Colonic mucosa (tissue), 4 donors: ENCODE measurements around the gene SLC47A1. TPM values are rescaled to one million over a fixed set of nuclear protein-coding genes. Genes with fewer than 3 reads are reported as not detected.

Experiments
- DNase-seq: peaks from one replicate; pipeline ENCODE4 v3.0.0-alpha.2; 2020
- H3K27ac ChIP-seq: fragments of 200-600 bp; one replicate; pipeline ENCODE4 v1.8.0; 2021
- H3K27me3 ChIP-seq: fragments of 200-600 bp; one replicate; pipeline ENCODE4 v1.8.0; 2021
- H3K36me3 ChIP-seq: fragments of 200-600 bp; one replicate; pipeline ENCODE4 v1.8.0; 2021
- H3K4me1 ChIP-seq: fragments of 200-600 bp; one replicate; pipeline ENCODE4 v1.8.0; 2021; ENCODE audit warnings: mild to moderate bottlenecking
- H3K4me3 ChIP-seq: fragments of 200-600 bp; one replicate; pipeline ENCODE4 v1.8.0; 2021
- H3K9ac ChIP-seq, 2 donors: one replicate each; pipeline ENCODE4 v1.7.0; 2013; ENCODE audit warnings: control low read depth in 2 of 2, low read depth in 2 of 2, low read length in 2 of 2
- H3K9me3 ChIP-seq: fragments of 200-600 bp; one replicate; pipeline ENCODE4 v1.8.0; 2021
- CTCF ChIP-seq: fragments of 200-600 bp; IDR thresholded peaks from one replicate; pipeline ENCODE4 v1.8.0; 2022; ENCODE audit warnings: antibody characterized with exemption, mild to moderate bottlenecking
- intact Hi-C: fragments of 100-400 bp; cut with DNase I; formaldehyde crosslinking; loops from one replicate; pipeline ENCODE4 v1.14.1; 2022
- total RNA-seq, 2 donors: library from RNA; stranded (reverse); fragmentation: NEBNext Ultra II Directional in 1 of 2; extraction: Animal tissue kit (Norgen Biotek cat#: 25700) in 1 of 2; gene quantifications; one replicate each; pipeline ENCODE4 v1.2.1, GENCODE V29; 2021
- donor health status: healthy.
- donor health status: DM: no; HTN: no; CAD: no.
- donor health status: DM: no; HTN: no; CAD: no.

Gene SLC47A1
- total RNA-seq, 2 donors from 2014 or later = 0.37 to 1.0 TPM

GRCh38 chr17:19553036-19553435, 19.4 kb downstream of the SLC47A1 start:
- Histone ChIP-seq H3K36me3 (no peaks in the 10 kb centered on the region), H3K9ac (no peak overlapping the region), H3K4me1 (no peaks in the 10 kb centered on the region), H3K27me3 (no peaks in the 10 kb centered on the region), H3K4me3 (no peak overlapping the region), H3K27ac (no peak overlapping the region), H3K9me3 (no peaks in the 10 kb centered on the region)
- no peak for DNase-seq
- intact Hi-C loops = no loop called here
- TF ChIP-seq CTCF = no peak

- Histone ChIP-seq H3K9ac (no peak overlapping the region), H3K27me3 (no peaks in the 10 kb centered on the region), H3K36me3 (no peaks in the 10 kb centered on the region), H3K27ac (no peak overlapping the region), H3K9me3 (no peaks in the 10 kb centered on the region), H3K4me3 (no peak overlapping the region), H3K4me1 (no peaks in the 10 kb centered on the region)
- intact Hi-C loops = no loop called here
- no peak for DNase-seq
- TF ChIP-seq CTCF = no peak
Observed at GRCh38 chr17:19554393-19554792, 20.7 kb downstream of the SLC47A1 start.

DNA sequence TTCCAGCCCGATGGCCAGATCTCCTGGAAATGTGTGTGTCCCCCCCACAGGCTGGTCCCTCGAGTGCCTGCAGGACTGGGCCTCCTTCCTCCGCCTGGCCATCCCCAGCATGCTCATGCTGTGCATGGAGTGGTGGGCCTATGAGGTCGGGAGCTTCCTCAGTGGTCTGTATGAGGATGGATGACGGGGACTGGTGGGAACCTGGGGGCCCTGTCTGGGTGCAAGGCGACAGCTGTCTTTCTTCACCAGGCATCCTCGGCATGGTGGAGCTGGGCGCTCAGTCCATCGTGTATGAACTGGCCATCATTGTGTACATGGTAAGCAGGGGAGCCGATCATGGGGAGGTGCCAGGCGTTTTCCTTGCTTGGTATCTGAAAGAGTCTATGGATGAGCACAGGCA, 22.1 kb downstream of the SLC47A1 start:
- no peaks in the 10 kb centered on the region for H3K4me1 ChIP-seq
- no peak overlapping the region for H3K9ac ChIP-seq

GRCh38 chr17:19558946-19559345, 25.3 kb downstream of the SLC47A1 start:
- H3K27me3 ChIP-seq = no peaks in the 10 kb centered on the region
- intact Hi-C loops = no loop called here
- no peaks in the 10 kb centered on the region for H3K36me3 ChIP-seq
- H3K27ac ChIP-seq = no peak overlapping the region
- H3K9ac ChIP-seq = no peak overlapping the region
- no peaks in the 10 kb centered on the region for H3K4me1 ChIP-seq
- no peaks in the 10 kb centered on the region for H3K9me3 ChIP-seq
- H3K4me3 ChIP-seq = no peak overlapping the region
- DNase-seq = no peak
- no peak for TF ChIP-seq CTCF

More for the DNA sequence above, 22.1 kb downstream of the SLC47A1 start:
- H3K4me3 ChIP-seq = no peak overlapping the region
- intact Hi-C loops = no loop called here
- no peaks in the 10 kb centered on the region for H3K27me3 ChIP-seq
- H3K27ac ChIP-seq = no peak overlapping the region
- DNase-seq = no peak
- no peak for TF ChIP-seq CTCF
- H3K36me3 ChIP-seq = no peaks in the 10 kb centered on the region
- no peaks in the 10 kb centered on the region for H3K9me3 ChIP-seq

DNA sequence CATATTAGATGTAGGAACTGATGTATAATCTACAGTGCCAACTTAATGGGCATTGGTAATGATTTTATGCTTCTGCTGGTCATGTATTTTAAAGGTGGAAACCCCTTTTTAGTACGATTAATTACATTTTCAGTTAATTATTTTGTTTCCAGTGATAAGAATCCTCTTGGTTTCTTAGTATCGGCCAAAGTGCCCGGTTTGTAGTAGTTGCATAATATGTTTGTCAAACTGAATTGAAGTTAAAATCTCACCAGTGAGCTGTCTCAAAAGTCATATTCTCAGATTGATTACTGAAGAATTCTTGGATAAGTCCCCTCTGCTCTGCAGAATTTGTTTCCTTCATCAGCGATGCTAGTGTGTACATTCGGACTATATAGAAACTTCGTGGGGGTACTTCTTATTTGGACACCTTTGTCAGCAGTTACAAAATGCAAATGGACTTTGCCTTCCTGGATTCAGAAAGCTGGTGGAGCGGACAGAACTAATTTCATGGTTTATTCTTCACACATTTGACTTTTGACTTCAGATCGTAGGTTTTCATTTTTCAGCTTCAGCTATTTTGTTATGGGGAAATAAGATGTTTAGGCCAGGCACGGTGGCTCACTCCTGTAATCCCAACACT, 28.2 kb downstream of the SLC47A1 start:
- H3K4me1 ChIP-seq = no peaks in the 10 kb centered on the region
- no peaks in the 10 kb centered on the region for H3K27me3 ChIP-seq
- no peaks in the 10 kb centered on the region for H3K36me3 ChIP-seq
- DNase-seq = no peak
- H3K4me3 ChIP-seq = no peak overlapping the region
- H3K9ac ChIP-seq = no peak overlapping the region
- TF ChIP-seq CTCF = no peak
- no peak overlapping the region for H3K27ac ChIP-seq
- intact Hi-C loops = no loop called here
- H3K9me3 ChIP-seq = no peaks in the 10 kb centered on the region
